NCI-H1436 treated with DMSO at 0.1 percent for 48 hours (cell line): ENCODE results near the gene SREK1IP1.

Experiments used
- DNase-seq: peaks from one replicate; lab custom pipeline; 2025; lab: John Stamatoyannopoulos, UW

Gene SREK1IP1

GRCh38 chr5:64768358-64769312, at the start of gene SREK1IP1, which contains the start of gene CWC27:
Gene SREK1IP1, minus strand, starts transcription at chr5:64768691. Its CDS starts 174 bp downstream, at chr5:64768517.
Gene CWC27, plus strand, starts transcription at chr5:64768930. Its CDS starts 217 bp downstream, at chr5:64769147.
- DNase-seq = peak; percentile 76

DNA sequence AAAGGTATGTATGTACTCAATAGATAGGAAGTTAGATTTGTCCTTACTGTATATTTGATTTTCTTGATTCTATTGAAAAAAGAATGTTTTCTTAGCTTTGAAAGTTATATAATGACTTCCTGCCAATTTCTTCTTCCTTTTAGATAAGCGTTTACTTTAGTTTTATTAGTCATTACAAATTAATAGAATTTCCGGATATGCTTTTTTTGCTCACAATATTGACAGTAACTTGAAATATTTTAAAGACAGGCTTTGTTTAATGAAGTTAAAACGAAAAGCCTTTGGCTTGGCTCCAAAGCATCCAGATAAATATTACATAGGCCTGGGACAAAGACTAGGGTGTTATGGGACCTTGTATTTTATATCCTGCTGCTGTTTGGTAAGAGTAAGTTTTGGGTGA, 49.8 kb upstream of the SREK1IP1 start:
- DNase-seq = no peak

GRCh38 chr5:64814073-64814472, 45.6 kb upstream of the SREK1IP1 start:
- DNase-seq = no peak

DNA sequence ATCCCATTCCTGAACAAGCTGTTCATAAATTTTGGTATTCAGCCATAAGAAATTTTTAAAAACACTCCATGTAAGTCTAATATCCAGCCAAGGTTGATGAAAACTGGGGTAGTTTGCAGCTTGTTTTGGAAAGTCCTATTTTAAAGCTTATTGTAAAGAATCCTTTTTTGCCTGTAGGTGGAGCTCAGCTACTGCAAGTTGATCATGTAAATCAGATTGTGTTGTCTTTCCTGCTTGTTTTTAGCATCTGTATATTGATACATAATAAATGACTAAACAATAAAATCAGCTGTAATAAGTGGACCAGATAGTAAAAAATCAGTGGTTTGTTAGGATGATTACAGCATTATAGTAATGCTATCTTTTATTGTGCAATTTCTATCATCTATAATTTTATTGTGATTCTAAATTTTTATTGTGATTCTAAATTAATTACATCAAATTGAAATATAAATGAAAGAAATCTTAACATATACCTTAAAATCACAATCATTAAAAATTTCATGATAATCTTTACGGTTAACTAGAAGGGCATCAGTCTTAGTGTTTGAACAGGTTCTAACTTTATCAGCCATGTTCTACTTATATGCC, 42.7 kb upstream of the SREK1IP1 start:
- DNase-seq = no peak

DNA sequence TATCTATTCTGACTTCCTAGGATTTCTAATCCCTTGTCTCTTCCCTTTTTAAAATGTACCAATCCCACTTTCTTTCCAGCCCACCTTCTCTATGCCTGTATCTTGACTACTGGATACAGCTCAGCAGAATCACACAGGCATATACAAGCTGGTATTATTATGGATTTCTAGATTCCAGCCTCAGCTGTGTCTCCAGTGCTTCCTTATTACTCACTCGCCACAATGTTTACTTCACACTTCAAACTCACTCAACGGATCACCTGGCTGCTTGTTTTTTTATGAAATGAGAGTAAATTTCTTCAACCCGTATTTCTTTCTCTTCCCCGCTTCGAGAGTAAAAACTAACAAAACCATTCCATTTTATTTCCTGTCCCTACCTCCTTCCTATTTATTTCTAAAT, 39.0 kb upstream of the SREK1IP1 start:
- DNase-seq = no peak

DNA sequence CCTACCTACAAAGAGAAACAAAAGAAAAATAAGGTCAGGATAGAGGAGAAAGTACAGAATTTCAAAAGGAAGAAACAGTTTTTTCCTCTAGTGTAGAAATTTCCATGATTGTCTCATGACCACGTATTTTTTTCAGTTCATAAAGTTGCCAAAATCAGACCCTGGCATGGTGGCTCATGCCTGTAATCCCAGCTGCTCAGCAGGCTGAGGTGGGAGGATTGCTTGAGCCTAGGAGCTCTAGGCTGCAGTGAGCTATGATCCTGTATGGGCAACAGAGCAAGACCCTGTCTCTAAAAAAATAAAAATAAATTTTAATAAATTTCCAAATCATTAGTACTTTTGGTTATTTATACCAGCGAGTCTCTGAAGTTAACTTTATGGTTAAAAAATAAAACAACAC, 38.0 kb upstream of the SREK1IP1 start:
- no peak for DNase-seq

DNA sequence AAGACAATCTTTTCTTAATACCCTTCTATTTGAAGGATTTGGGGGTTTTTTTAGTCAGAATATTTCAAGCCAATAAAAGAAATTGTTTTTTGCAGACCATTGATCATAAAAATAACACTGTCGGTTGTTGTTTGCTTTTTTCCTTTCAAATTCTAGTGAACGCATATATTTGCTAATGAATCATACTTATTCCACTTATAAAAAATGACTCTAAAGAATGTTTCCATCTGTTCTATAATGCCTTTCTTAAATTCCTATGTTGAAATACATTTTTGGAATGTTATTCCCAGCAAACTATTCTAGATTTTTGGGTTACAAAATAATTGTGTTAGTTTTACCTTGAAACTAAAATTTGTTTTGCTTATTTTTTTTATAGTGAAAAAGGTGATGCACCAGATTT, 32.4 kb upstream of the SREK1IP1 start:
- no peak for DNase-seq

GRCh38 chr5:64796301-64796700, 27.8 kb upstream of the SREK1IP1 start:
- no peak for DNase-seq

DNA sequence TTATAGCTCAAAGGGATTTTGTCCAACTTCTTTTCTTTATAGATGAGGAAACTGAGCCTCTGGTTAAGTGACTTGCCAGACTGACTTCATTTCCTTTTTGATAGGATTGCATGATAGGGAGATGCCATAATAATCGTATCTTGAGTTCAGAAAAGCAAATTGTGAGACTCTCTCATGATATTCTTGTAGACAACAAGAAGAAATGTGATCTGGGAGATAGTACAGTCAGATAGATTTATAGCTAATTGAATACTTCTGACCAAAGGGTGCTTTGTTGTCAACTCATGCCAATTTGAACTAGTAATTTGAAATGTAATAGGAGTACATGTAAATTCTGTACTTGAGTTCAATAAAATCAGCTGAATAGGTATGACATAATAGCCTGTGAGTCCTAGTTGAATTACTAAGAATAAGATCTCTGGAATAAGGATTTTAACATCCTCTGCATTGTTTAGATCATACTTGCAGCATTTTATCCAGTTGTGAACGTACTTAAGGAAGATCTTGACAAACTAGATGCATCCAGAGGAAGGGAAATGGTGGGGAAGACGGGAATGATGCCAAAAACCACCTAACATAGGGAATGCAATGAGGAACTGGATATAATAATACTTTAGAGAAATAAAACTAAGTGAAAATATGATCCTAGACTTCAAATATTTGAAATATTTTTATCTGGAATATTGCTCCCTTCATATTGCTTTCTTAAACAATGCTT, 25.7 kb upstream of the SREK1IP1 start:
- no peak for DNase-seq

DNA sequence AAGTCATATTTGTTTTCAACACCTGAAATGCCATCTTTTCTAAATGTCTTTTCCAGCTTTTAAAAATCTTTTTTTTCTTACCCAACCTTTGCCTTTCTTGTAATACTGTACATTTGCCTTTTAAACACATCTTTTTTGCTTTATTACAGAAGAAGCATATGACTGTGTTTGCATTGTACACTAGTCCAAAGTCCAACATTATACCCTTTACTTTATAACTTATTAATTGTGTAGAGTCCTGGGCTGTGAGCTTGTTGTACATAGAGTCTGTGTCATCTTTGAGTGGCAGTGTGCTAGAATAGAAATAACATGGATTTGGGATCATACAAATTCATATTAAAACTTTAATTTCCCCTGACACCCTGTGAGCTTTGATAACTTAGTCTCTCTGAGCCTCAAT, 24.0 kb upstream of the SREK1IP1 start:
- no peak for DNase-seq

DNA sequence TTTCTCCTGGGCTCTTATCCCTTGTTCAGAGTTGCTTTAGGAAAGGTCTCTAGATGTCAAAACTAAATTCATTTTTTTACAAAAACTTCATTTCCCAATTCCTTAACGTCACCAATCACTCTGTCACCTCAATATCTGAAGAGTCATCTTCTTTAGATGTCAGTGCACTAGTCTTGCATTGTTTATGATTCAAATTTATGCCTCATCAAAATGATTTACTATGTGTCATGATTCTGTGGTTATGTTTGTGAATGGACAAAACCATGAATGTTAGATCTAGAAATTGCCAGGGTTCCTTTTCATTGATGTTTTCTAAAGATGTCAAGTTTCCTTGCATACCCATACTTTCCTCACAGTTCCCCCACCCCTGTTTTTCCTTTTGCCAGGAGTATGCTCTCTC, 21.7 kb upstream of the SREK1IP1 start:
- no peak for DNase-seq

DNA sequence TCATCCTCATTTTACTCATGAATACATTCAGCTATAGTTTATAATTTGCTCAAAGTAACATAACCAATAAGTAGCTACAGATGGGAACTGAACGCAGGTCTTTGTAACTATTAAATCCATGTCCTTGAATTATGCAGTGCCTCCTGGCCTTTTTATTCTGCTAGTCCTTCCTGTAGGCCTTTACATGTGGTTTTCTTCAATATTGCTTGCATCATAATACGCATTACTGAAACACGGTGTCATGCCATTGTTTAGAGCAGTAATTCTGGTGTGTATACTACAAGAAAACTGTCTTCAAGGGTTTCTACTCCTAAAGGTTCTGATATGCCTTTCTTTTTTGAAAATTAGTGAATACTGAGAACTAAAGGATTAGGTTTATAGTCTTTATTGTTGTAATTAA, 21.0 kb upstream of the SREK1IP1 start:
- no peak for DNase-seq

- DNase-seq = no peak
These were observed 19.7 kb upstream of the SREK1IP1 start for GRCh38 chr5:64788156-64788555.

GRCh38 chr5:64786372-64786771, 17.9 kb upstream of the SREK1IP1 start:
- no peak for DNase-seq

DNA sequence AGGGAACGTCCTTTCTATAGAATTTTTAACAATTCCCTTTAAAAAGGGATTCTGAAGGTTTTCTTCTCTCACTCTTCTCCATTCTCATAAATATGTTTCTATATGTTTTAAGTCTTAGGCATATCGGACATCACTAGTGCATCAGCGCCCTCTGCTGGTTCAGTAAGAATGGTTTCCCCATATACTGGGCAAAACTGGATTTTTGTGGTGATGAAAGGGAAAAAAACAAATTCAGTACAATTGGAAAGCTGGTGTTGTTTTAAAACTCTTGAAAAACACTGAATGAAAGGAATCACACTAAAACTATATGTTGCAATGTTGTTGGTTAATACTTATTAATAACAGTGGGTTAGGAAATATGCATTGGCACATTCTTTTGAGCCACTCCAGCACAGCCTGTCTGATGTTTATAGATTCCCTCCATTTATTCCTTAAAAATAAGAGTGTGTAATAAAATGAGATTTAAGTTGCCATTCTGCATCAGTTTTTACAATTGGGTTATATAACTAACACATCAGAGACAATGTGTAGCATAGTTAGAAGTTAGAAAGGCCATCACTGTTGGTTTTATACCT, 16.0 kb upstream of the SREK1IP1 start:
- no peak for DNase-seq

- DNase-seq = no peak
These were observed 6.8 kb upstream of the SREK1IP1 start for GRCh38 chr5:64775291-64775690.

GRCh38 chr5:64773533-64773932, 5.0 kb upstream of the SREK1IP1 start:
- no peak for DNase-seq

DNA sequence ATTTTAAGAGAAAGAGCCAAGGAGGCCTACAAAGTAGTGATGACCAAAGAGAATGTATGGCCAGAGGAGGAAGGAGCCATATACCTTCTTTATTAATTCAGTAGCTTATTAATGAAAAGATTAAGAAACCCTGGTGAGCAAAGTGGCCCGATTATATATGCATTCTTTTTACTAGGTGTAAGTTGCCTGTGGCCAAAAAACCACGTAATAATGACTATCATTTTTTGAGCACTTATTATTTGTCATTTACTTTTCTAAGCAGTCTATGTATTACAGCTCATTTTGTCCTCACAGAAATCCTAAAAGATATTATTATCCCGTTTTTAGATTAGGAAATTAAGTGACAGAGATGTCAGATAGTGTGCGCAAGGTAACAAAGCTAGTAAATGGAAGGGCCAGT, 3.2 kb upstream of the SREK1IP1 start:
- no peak for DNase-seq

GRCh38 chr5:64769855-64770254, 1.4 kb upstream of the SREK1IP1 start:
- DNase-seq = no peak

GRCh38 chr5:64767959-64768357, 533 bp downstream of the SREK1IP1 start:
- DNase-seq = no peak

- DNase-seq = no peak
These were observed 1.6 kb downstream of the SREK1IP1 start for GRCh38 chr5:64766941-64767340.

GRCh38 chr5:64765804-64766504, 2.5 kb downstream of the SREK1IP1 start:
- DNase-seq = no peak
